Measurements from ENCODE around the gene SEC22B. TPM values are rescaled to one million over a fixed set of nuclear protein-coding genes. Genes with fewer than 3 reads are reported as not detected.
"Not testable (repeated sequence)": the region's sequence is repeated elsewhere in the genome, so short reads cannot be mapped to it uniquely, and the experiment has no call there.

SEC22B gene
- total RNA-seq, 1 donor from 2014 or later = 21.8 TPM

GRCh38 chr1:120175688-120176087 is 632 bp downstream of the SEC22B start:
- DNase-seq (ENCODE audit: low spot score); H3K27me3 Mint-ChIP-seq (ENCODE audit: low read depth); H3K9me3 Mint-ChIP-seq; H3K4me1 Mint-ChIP-seq (ENCODE audit: low read depth); intact Hi-C loops (cut with micrococcal nuclease); H3K36me3 Mint-ChIP-seq (ENCODE audit: low read depth): not testable (repeated sequence)
- peak overlapping the region; percentile 95 for H3K4me3 Mint-ChIP-seq (ENCODE audit: low read depth)
- peak overlapping the region; percentile 93 for H3K27ac Mint-ChIP-seq

GRCh38 chr1:120164761-120165160 is 11.6 kb downstream of the SEC22B start:
- H3K4me1 Mint-ChIP-seq (ENCODE audit: low read depth); DNase-seq (ENCODE audit: low spot score); H3K4me3 Mint-ChIP-seq (ENCODE audit: low read depth); H3K27ac Mint-ChIP-seq; H3K27me3 Mint-ChIP-seq (ENCODE audit: low read depth); intact Hi-C loops (cut with micrococcal nuclease); H3K9me3 Mint-ChIP-seq: not testable (repeated sequence)
- peaks cover 12% of the 10 kb centered on the region for H3K36me3 Mint-ChIP-seq (ENCODE audit: low read depth)

GRCh38 chr1:120162015-120162414 is 14.3 kb downstream of the SEC22B start:
- H3K27me3 Mint-ChIP-seq (ENCODE audit: low read depth); H3K36me3 Mint-ChIP-seq (ENCODE audit: low read depth); DNase-seq (ENCODE audit: low spot score); H3K4me1 Mint-ChIP-seq (ENCODE audit: low read depth); intact Hi-C loops (cut with micrococcal nuclease); H3K4me3 Mint-ChIP-seq (ENCODE audit: low read depth); H3K9me3 Mint-ChIP-seq; H3K27ac Mint-ChIP-seq: not testable (repeated sequence)

GRCh38 chr1:120158495-120158894 is 17.8 kb downstream of the SEC22B start:
- H3K4me3 Mint-ChIP-seq (ENCODE audit: low read depth); H3K27me3 Mint-ChIP-seq (ENCODE audit: low read depth); H3K4me1 Mint-ChIP-seq (ENCODE audit: low read depth); DNase-seq (ENCODE audit: low spot score); H3K36me3 Mint-ChIP-seq (ENCODE audit: low read depth); intact Hi-C loops (cut with micrococcal nuclease); H3K9me3 Mint-ChIP-seq; H3K27ac Mint-ChIP-seq: not testable (repeated sequence)

GRCh38 chr1:120158086-120158485 is 18.2 kb downstream of the SEC22B start:
- H3K9me3 Mint-ChIP-seq; H3K36me3 Mint-ChIP-seq (ENCODE audit: low read depth); H3K4me3 Mint-ChIP-seq (ENCODE audit: low read depth); H3K4me1 Mint-ChIP-seq (ENCODE audit: low read depth); H3K27me3 Mint-ChIP-seq (ENCODE audit: low read depth); DNase-seq (ENCODE audit: low spot score); H3K27ac Mint-ChIP-seq; intact Hi-C loops (cut with micrococcal nuclease): not testable (repeated sequence)

GRCh38 chr1:120150138-120150822 is 26.0 kb downstream of the SEC22B start:
- H3K27me3 Mint-ChIP-seq (ENCODE audit: low read depth); H3K4me1 Mint-ChIP-seq (ENCODE audit: low read depth); H3K27ac Mint-ChIP-seq; H3K9me3 Mint-ChIP-seq; DNase-seq (ENCODE audit: low spot score); H3K4me3 Mint-ChIP-seq (ENCODE audit: low read depth); H3K36me3 Mint-ChIP-seq (ENCODE audit: low read depth); intact Hi-C loops (cut with micrococcal nuclease): not testable (repeated sequence)

GRCh38 chr1:120149420-120150059 is 26.8 kb downstream of the SEC22B start:
- H3K27ac Mint-ChIP-seq; H3K27me3 Mint-ChIP-seq (ENCODE audit: low read depth); DNase-seq (ENCODE audit: low spot score); H3K4me3 Mint-ChIP-seq (ENCODE audit: low read depth); intact Hi-C loops (cut with micrococcal nuclease); H3K36me3 Mint-ChIP-seq (ENCODE audit: low read depth); H3K4me1 Mint-ChIP-seq (ENCODE audit: low read depth); H3K9me3 Mint-ChIP-seq: not testable (repeated sequence)

- DNase-seq (ENCODE audit: low spot score); H3K36me3 Mint-ChIP-seq (ENCODE audit: low read depth); intact Hi-C loops (cut with micrococcal nuclease); H3K27me3 Mint-ChIP-seq (ENCODE audit: low read depth); H3K9me3 Mint-ChIP-seq; H3K27ac Mint-ChIP-seq; H3K4me3 Mint-ChIP-seq (ENCODE audit: low read depth): not testable (repeated sequence)
- peaks cover 24% of the 10 kb centered on the region for H3K4me1 Mint-ChIP-seq (ENCODE audit: low read depth)
Observed at GRCh38 chr1:120145806-120146205, 30.5 kb downstream of the SEC22B start.

GRCh38 chr1:120144626-120145025 is 31.7 kb downstream of the SEC22B start:
- peaks cover 26% of the 10 kb centered on the region for H3K4me1 Mint-ChIP-seq (ENCODE audit: low read depth)
- DNase-seq (ENCODE audit: low spot score); H3K9me3 Mint-ChIP-seq; H3K27ac Mint-ChIP-seq; H3K27me3 Mint-ChIP-seq (ENCODE audit: low read depth); H3K36me3 Mint-ChIP-seq (ENCODE audit: low read depth); intact Hi-C loops (cut with micrococcal nuclease); H3K4me3 Mint-ChIP-seq (ENCODE audit: low read depth): not testable (repeated sequence)

- H3K27ac Mint-ChIP-seq; H3K9me3 Mint-ChIP-seq; H3K27me3 Mint-ChIP-seq (ENCODE audit: low read depth); DNase-seq (ENCODE audit: low spot score); H3K36me3 Mint-ChIP-seq (ENCODE audit: low read depth); intact Hi-C loops (cut with micrococcal nuclease): not testable (repeated sequence)
- peak overlapping the region; percentile 4 for H3K4me3 Mint-ChIP-seq (ENCODE audit: low read depth)
- peaks cover 26% of the 10 kb centered on the region for H3K4me1 Mint-ChIP-seq (ENCODE audit: low read depth)
Observed at GRCh38 chr1:120144169-120144568, 32.2 kb downstream of the SEC22B start.

- DNase-seq (ENCODE audit: low spot score); H3K27me3 Mint-ChIP-seq (ENCODE audit: low read depth); H3K9me3 Mint-ChIP-seq; intact Hi-C loops (cut with micrococcal nuclease); H3K4me3 Mint-ChIP-seq (ENCODE audit: low read depth); H3K36me3 Mint-ChIP-seq (ENCODE audit: low read depth); H3K27ac Mint-ChIP-seq: not testable (repeated sequence)
- H3K4me1 Mint-ChIP-seq (ENCODE audit: low read depth) = peaks cover 26% of the 10 kb centered on the region
Observed at GRCh38 chr1:120143334-120143733, 33.0 kb downstream of the SEC22B start.

- H3K4me3 Mint-ChIP-seq (ENCODE audit: low read depth) = peak overlapping the region; percentile 17
- peak; percentile 74 for DNase-seq (ENCODE audit: low spot score)
- H3K36me3 Mint-ChIP-seq (ENCODE audit: low read depth); intact Hi-C loops (cut with micrococcal nuclease); H3K27me3 Mint-ChIP-seq (ENCODE audit: low read depth); H3K9me3 Mint-ChIP-seq: not testable (repeated sequence)
- H3K4me1 Mint-ChIP-seq (ENCODE audit: low read depth) = peaks cover 26% of the 10 kb centered on the region
- peak overlapping the region; percentile 30 for H3K27ac Mint-ChIP-seq
Observed at GRCh38 chr1:120142512-120143263, 33.6 kb downstream of the SEC22B start.

- intact Hi-C loops (cut with micrococcal nuclease); H3K36me3 Mint-ChIP-seq (ENCODE audit: low read depth); H3K4me3 Mint-ChIP-seq (ENCODE audit: low read depth); H3K27ac Mint-ChIP-seq; H3K9me3 Mint-ChIP-seq; H3K27me3 Mint-ChIP-seq (ENCODE audit: low read depth); DNase-seq (ENCODE audit: low spot score): not testable (repeated sequence)
- H3K4me1 Mint-ChIP-seq (ENCODE audit: low read depth) = peaks cover 27% of the 10 kb centered on the region
Observed at GRCh38 chr1:120141865-120142264, 34.5 kb downstream of the SEC22B start.
